ENCODE measurements around the gene CCDC102A.
"Not testable (repeated sequence)": the region's sequence is repeated elsewhere in the genome, so short reads cannot be mapped to it uniquely, and the experiment has no call there.

CCDC102A gene

DNA sequence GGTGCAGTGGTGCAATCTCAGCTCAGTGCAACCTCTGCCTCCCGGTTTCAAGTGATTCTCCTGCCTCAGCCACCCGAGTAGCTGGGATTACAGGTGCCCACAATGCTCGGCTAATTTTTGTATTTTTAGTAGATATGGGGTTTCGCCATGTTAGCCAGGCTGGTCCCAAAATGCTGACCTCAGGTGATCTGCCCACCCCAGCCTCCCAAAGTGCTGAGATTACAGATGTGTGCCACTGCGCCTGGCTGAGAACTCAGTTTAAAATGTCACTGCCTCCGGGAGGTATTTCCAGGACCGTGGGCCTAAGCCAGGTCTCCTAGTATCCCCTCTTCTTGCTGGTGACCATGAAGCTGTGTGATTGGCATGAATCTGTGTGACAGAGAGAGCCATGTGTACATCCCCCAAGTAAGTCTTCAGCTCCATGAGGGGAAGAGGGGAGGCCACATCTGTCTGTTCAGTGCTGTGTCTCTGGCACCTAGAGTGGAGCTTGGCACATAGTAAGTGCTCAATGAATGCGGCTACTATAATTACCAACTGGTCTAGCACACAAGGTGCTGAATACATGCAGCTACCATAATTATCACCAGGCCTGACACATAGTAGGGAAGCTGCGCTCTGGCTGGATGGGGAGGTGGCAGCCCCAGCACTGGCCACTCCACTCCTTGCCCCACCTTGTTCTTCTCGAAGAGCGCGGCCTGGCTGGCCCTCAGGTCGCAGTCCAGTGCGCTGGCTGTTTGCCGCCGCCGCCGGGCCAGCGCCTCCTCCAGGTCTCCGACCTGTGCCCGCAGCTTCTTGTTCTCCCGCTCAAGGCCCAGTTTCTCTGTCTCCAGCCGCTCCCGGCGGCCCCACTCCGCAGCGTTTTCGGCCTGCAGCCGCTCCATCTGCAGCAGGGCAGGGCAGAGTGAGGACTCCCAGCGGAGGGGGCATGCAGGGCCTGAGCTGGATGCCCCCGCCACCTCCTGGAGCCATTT, 18.7 kb downstream of the CCDC102A start:
- no peak for DNase-seq

DNA sequence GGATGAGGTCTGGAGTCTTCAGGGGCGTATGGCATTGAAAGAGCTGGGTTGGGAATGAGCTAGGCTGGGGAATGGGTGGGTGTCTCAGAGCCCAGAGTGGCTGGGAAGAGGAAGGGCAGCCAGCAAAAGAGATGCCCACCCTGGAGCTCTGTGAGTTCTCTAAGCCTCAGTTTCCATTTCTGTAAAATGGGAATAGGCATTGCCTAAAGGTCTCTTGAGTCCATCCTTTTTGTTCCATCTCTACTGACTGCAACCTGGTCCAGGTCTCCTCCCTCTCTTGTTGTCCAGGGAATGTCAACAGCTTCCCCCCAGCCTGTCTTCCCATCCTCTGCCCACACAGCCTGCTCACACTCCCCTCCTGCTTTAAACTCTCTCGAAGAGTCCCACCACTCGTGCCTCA, 19.6 kb downstream of the CCDC102A start:
- no peak for DNase-seq

DNA sequence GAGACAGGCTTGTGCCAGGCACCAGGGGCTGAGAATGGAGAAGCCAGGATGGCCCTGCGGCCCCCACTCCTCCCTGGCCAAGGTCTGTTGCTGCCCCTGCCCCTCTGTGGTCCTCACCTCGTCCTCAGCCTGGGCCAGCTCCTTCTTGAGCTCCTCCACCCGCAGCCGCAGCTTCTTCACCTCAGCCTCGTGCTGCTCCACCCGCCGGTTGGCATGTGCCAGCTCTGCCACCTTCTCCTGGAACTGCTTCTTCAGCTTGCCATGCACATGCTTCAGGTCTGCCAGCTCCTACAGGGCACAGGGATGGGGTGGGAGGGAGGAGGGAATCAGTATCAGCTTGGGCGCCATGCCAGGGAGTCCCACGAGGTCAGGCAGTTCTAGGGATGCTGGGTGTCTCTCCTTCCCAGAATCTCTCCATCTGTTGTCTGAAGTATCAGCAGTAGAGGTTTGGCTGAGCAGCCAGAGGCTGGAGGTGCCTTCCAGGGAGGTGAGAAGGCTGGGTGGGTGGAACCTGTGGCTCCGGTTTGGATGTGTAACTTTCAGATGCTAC, 20.1 kb downstream of the CCDC102A start:
- DNase-seq, result no peak

DNA sequence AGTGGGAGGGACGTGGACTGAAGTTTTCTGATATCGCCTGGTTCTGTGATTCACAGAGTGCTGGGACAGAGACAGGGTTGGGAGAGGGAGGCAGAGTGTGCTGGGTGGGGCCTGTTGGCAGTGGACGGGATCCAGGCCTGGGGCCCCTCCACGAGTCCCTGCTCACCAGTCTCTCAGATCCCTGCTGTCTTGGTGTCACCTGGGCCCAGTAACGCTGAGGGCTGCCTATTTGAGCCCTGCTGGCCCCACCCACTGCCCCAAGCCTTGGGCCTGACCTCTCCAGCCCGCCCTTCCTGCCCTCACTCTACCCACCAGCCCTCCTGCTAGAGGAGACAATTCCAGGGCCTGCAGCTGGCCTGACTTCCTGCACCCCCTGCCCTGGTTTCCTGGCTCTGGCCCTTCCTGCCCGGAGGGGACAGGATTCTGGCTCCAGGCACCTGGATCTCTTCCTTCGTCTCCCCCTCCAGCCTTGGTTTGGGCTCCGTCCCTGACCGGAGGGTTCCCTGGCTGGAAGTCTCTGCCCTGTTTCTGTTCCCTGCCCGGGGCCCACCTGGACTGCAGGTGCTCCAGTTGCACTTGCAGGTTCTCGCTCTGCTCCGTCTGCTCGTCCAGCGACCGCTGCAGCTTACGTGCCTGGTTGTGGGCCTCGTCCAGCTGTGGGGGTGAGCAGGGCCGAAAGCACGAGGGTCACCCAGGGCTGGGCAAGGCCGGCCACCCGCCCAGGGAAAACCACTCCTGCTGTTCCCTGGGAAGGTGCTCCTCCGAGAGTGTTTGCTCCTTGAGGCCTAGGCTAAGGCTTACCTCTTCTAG, 21.4 kb downstream of the CCDC102A start:
- DNase-seq, result no peak

DNA sequence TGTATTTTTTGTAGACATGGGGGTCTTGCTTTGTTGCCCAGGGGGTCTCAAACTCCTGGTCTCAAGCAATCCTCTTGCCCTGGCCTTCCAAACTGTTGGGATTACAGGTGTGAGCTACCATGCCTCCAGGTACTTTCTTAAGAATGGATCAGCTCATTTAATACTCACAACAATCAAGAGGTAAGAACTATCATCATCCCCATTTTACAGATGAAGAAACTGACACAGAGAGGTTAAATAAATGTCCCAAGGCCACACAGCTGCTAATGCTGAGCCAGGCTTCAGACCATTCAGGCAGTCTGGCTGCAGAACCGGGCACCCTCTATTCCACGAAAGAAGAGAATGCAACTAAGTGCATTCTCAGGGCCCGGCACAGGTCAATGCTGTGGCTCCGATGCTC, 22.0 kb downstream of the CCDC102A start:
- DNase-seq, result no peak

DNA sequence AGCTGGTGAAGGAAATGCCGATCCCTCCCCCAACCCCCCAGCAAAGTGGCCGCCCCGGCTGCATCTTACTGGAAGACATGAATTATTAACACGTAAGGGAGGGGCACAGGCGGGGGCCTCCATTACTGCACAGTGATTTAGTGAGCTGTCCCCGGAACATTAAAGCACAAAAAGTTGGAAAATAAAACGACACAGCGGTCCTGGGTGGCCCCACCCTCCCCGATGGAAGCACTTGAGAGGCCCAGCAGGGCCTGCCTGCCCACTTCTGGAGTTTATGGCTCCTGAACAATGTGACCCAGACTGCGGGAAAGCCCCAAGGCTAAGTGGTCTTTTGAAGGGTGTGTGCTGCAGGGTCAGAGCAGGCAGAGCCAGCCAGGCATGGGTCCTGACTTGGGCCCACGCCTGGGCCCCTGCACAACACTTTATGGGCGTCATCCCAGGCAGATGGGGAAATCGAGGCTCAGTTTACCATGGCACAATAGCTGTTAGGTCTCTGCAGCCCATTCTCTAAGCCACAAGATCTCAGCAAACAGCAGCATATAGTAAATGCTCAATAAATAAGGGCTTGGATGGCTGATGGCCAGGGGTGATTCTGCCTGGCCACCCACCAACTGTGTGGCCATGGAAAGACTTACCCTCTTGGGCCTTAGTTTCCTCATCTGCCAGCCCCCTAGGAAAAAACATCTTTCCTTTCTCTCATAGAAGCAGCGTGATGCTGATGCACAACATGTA, 22.8 kb downstream of the CCDC102A start:
- no peak for DNase-seq

DNA sequence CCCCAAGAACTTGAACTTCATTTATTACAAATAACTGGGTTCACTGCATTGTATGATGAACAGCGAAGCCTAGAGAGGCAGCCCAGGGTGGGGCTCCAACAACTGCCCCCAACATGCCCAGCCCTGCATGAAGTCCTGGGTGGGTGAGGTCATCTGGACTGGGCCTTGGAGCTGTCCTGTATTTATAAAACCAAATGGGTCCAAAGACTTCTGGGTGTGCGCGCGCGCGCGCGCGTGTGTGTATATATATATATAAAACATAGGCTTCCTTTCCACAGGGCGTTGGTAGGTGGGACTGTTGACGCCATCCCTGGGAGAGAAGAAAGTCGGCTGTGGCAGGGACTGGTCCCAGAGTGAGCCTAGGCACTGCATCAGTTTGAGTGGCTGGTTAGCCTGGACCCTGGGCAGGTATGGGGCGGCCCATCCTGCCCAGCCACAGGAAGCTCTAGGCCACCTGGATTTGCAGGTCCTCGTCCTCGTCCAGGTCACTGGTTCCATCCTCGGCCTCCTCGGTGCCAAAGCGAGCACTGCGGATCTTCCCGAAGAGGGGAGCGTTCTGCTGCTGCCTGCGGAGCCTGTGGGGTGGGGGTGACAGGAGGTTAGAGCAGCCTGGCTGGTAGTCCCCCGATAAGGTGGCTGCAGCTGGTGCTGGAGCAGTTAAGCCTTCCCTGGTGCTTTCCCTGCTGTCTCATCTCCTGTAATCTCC, 23.9 kb downstream of the CCDC102A start:
- no peak for DNase-seq

DNA sequence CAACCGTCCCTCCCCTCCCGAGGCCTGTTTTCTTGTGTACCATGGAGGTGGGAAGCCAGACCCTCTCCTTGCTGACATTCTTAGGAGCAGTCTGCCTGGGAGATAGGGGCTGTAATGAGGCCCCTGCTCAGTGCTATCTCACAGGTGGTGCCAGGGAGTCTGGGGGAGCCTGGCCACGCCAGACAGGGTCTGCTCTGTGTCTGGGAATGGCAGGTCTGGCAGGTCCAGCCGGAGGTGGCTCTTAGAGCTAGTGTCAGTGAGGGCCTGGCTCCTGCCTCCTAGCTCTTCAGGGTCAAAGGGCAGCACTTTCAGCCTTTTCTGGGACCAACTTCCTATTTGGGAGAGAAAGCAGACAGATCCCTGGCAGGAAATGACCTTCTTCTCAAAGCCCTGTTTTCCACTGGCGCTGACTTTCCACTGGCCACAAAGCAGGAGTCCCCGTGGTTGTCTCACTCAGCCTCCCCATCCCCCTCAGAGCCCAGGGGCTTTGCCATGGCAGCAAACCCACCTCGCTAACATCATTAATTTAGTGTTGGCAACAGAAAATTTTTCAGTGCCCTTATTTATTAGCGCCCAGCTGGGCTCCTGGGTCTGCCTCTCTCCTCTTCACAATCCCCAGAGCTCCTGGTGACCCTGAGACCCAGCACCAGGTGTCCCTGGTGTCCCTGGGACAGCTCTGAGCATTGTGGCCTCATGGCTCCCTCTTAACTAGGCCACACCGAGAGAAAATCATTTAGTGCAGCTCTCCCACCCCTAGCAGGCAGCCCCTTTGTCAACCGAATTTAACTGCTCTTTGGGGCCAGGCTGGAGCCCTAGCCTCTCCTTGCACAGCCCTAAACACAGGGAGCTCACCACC, 26.1 kb downstream of the CCDC102A start:
- no peak for DNase-seq

DNA sequence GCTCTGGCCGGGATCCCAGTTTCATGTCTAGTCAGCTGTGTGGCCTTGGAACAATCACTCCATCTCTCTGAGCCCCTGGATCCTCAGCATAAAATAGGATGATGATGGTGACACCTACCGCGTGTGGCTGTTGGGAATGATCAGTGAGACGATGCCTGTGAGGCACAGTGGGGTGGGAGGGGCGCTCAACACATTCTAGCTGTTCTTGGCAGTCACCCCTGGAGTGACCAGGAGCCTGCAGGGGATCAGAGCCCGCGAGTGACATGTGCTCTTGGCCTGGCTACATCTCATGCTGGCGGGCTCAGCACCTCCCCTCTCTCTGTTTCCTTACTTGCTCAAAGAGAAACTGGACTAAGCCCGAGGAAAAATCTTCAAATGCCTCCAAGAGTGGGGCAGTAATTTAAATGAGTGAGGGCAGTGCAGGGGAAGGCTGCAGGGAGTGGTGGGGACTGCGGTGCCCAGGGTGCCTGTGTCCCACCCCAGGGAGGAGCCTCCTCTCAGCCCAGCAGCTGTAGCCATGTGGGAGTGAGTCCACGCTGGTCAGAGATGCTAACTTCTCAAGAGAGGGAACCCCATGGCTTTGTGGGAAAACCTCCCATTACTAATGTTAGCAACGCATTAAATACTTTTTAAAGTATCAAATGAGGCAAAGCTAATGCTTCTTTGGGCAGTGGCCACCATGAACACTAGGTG, 27.0 kb downstream of the CCDC102A start:
- no peak for DNase-seq

DNA sequence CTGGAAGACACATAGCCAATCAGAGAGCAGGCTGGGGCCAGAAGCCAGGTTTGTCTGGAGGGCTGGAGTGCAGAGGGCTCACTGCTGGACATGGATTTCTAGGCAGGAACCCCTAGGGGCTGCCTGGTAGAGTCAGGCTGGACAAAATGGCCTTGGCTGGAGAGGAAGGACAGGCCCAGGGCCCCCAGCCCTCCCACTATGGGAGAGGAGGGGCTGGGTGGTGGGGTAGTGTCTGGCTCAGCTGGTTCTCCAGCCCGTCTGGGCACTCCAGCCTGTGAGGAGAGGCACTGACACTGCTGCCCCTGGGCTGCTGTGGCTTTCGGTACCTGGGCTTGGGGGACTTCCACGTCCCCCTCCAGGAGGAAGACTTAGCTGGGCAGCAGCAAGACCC, 28.3 kb downstream of the CCDC102A start:
- DNase-seq, result no peak

DNA sequence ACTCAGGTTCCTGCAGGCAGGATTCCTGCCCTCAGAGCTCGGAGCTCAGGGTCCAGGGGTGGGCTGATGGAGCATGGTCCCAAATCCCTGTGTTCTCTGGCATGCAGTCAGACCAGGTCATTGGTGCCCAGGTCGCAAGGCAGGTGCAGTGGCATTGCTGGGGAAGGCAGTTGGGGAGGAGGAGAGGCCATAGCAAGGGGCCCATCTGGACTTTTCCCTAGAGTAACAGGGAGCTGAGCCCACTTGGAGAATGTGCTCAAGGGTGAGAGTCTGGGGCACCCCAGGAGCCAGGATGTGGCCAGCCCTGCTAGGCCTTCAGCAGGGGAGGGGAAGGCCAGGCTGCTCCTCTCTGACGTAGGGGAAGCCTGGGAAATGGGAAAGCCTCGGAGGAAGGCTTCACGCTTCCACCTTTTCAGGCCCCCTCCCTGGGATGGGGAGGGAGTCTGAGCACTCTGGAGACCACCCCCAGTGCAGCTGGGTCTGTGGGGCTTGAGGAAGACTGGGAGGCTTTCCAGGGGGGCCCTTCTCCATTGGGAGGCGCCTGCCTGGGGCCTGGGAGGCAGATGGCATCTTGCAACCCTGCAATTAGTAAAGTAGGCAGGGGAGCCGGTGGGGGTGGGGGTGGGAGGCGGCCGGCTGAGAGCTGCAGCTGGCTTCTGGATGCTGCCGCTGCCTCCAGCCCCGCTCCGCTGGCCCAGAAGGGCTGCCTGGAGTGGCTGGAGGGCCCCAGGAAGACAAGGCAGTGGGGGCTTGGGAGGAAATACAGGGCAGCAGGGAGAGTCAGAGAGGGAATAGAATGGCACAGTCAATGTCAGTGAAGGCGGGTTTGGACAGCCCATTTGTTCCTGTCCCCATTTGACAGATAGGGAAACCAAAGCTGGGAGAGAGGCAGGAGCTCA, 29.0 kb downstream of the CCDC102A start:
- no peak for DNase-seq

DNA sequence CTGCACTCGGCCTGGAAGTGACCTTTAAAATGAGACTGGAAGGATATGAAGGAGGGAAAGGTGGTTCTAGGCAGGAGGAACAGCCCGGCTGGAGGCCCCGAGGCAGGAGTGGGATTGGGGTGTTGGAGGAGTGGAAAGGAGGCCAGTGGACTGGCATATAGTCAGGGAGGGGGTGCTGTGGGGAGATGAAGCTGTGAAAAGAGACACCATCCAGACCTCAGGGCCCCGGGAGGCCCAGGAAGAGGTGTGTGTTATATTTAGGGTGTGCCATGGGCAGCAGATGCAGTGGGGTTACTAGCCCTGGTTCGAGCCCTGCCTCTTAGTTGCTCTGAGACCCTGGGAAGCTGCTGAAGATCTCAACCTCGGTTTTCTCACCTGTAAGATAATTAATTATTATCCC, 31.2 kb downstream of the CCDC102A start:
- no peak for DNase-seq

DNA sequence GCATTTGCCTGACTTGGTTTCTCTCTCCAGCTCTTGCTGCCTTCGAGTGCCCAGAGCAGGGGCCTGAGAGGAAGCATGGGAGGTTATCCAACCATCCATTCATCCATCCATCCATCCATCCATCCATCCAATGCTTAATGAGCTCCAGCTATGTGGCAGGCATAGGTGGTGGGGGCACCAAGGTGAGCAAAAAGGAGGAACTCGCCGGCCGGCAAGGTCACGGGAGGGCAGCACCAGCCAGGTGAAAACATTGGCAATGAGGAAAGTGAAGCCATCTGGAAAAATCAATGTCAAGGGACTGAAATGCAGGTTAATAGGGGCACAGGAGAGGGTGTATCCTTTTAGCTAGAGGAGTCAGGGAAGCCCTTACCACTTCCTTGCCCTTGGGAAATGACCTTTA, 31.9 kb downstream of the CCDC102A start:
- no peak for DNase-seq

DNA sequence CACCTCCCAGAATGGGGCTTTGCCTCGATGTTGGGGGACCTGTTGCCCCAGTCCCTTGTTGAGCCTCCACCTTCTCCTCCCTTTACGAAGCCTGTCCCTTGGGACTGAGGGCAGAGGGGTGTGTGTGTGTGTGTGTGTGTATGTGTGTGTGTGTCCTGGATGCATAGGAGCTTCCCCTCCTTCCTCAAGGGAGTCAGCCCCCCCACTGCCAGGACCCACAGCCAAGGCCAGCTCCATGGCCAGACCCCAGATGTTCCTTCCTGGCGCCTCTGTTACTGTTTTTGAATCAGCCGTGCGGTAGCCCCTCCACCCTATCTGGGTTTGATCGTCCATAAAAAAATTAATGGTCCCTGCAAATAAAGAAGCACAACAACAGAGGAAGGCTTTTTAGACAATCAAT, 32.4 kb downstream of the CCDC102A start:
- no peak for DNase-seq

DNA sequence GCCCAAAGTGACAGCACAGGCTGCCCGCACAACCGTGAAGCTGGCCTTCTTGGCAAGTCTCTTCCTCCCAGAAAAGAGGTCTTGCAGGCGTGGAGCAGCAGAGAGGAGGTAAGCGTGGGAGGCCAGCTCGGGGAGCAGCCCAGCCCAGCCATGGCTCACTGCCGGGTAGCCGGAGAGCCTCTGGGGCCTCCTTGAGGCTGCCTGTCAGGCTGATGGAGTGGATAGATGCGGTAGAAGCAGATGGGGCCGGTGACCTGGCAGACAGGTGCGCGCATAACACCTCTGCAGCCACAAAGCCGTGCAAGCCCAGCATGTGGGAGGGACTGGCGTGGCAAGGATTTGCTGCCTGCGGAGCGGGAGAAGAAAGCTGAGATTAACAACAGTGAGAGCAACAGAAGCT, 33.0 kb downstream of the CCDC102A start:
- no peak for DNase-seq

DNA sequence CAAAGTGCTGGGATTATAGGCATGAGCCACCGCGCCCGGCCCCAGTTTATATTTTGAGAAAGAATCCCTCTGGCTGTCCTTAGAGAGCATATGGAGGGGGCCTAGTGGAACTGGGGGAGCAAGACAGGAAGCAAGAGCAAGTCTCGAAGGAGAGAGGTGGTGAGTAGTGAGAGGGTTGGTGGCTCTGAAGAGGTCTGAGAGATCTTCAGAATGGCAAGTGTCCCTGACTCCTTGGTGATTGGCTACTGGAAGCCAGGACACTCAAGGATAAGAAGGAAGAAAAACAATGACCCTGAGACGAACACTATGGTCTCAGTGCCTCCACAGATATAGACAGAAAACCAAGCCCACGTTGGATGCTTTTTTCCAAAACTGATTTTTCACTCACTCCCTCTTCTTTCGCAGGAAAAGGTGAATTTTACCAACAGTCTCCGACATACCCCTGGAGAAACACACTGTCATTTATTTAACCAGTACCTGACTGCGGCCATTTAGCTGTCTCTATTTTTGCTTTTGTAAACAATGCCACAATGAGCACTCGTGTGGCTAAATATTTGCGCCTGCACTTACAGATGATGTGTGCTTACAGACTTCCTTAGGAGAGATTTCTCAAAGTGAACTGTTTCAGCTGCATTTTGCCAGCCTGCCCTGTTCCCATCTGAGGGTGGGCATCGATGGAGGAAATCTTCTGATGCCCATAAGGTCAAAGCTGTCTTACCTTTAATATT, 34.2 kb downstream of the CCDC102A start:
- no peak for DNase-seq

DNA sequence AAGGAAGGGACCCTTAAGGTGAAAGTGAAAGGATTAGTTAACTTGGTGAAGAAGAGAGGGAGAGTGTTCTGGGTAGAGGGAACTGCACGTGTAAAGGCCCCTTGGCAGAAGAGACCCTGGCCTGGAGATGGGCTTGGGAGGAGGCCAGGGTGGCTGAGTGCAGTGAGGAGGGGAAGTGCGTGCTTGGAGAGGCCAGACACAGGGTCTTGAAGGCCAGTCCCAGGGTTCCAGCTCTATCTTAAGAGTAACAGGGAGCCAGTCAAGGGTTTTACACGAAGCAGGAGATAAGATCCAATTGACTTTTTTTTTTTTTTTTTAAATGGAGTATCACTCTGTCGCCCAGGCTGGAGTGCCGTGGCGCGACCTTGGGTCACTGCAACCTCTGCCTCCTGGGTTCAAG, 34.9 kb downstream of the CCDC102A start:
- no peak for DNase-seq

DNA sequence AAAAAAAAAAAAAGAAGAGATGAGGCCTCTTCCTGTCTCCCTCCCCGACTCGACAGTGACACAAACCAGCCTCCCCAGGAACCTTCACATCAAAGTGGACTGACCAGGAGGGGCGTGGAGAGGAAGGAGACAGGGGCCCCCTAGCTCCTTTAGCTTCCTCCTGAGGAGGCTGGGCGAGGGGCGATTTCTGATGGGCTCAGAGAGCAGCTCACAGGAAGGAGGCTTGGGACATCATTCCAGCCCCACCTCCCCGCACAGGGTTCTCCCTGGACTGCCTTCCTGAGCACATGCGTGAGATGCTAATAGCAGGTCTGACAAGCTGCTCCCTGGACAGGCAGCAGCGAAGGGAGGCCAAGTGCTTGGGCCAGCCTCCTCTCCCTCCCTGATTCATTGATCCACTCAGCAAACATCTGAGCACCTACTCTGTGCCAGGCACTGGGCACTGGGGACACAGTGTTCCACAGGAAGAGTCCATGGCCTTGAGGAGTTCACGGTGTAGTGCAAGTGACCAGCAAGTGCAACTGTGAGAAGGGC, 35.7 kb downstream of the CCDC102A start:
- DNase-seq, result no peak

DNA sequence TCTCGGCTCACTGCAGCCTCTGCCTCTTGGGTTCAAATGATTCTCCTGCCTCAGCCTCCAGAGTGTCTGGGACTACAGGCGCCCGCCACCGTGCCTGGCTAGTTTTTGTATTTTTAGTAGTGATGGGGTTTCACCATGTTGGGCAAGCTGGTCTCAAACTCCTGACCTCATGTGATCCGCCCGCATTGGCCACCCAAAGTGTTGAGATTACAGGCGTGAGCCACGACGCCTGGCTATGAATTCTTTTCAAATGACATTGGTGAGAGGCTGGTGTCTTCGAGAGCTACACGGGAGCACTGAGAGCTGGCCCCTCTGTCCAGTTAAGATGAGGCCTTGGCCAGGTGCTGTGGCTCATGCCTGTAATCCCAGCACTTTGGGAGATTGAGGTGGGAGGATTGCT, 36.4 kb downstream of the CCDC102A start:
- not testable (repeated sequence) for DNase-seq
